Spleen (tissue), 7 donors: Measurements from ENCODE around the gene PHF3.

Source experiments
- POLR2A ChIP-seq, 3 donors: fragments of 450-650 bp; IDR thresholded peaks; one replicate each; pipeline ENCODE4 v1.5.1; 2017; ENCODE audit warnings: antibody characterized with exemption in 3 of 3, mild to moderate bottlenecking in 1 of 3
- POLR2AphosphoS5 ChIP-seq, 3 donors: sonication (generic); formaldehyde crosslinking; IDR thresholded peaks; one replicate each; pipeline ENCODE4 v1.5.1; 2017; ENCODE audit warnings: antibody characterized with exemption in 3 of 3
- TF ChIP-seq, protein P1 (sequence below), 11 experiments: fragments of 200-600 bp in 7 of 11; fragments of 450-650 bp in 4 of 11; sonication (generic) in 4 of 11; IDR thresholded peaks in 8 of 11; conservative IDR thresholded peaks in 3 of 11; 1 replicate in 7 of 11; 2 replicates in 4 of 11; pipeline versions ENCODE4 v1.4.0 to v1.8.0; 2016 to 2021; ENCODE audit warnings: antibody characterized with exemption in 11 of 11, inconsistent platforms in 4 of 11, mild to moderate bottlenecking in 1 of 11
- donor health status: DM: no; HTN: no; CAD: no; lungs with moderate emphysema.
- donor health status: DM: no; HTN: no; CAD: no.
- donor health status: DM: no; HTN: no; CAD: no.

DNA sequence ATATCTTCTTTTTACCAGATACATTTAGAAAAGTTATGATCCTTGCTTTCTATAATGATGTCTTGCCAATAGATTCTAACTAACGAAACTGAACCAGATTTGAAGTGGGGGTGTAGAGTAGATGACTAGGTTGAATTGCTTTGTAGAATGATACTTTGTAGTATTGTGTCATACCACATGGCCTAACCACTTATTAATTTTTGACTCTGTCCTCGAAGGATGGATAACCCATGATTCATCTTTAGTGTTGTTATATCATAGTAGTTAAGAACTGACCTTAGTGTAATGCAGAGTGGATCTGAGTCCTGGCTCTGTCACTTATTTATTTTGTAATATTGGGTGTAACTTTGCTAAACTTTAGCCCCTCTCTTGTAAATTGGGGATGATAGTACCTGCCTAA lies 4.5 kb downstream of the PHF3 start:
- TF ChIP-seq, protein P1, sequence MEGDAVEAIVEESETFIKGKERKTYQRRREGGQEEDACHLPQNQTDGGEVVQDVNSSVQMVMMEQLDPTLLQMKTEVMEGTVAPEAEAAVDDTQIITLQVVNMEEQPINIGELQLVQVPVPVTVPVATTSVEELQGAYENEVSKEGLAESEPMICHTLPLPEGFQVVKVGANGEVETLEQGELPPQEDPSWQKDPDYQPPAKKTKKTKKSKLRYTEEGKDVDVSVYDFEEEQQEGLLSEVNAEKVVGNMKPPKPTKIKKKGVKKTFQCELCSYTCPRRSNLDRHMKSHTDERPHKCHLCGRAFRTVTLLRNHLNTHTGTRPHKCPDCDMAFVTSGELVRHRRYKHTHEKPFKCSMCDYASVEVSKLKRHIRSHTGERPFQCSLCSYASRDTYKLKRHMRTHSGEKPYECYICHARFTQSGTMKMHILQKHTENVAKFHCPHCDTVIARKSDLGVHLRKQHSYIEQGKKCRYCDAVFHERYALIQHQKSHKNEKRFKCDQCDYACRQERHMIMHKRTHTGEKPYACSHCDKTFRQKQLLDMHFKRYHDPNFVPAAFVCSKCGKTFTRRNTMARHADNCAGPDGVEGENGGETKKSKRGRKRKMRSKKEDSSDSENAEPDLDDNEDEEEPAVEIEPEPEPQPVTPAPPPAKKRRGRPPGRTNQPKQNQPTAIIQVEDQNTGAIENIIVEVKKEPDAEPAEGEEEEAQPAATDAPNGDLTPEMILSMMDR (IDR thresholded peaks at IDR 0.05 in 8 of 11, conservative IDR thresholded peaks at IDR 0.05 in 3 of 11) = no peak
- TF ChIP-seq POLR2A (IDR thresholded peaks at IDR 0.05) (no peak), POLR2AphosphoS5 (IDR thresholded peaks at IDR 0.05) (no peak)
